NCI-H146 (cell line): ENCODE data around the gene EMSY.
A peak's percentile ranks its signal among the peaks of the same experiment; 100 is the strongest.
"Not testable (repeated sequence)": the region's sequence is repeated elsewhere in the genome, so short reads cannot be mapped to it uniquely, and the experiment has no call there.

Experiments
- DNase-seq: peaks from one replicate; lab custom pipeline; 2025; lab: John Stamatoyannopoulos, UW

Gene EMSY

GRCh38 chr11:76444384-76445120 is at the start of gene EMSY:
Gene EMSY (plus strand): TSS chr11:76445018. CDS start chr11:76446939, 1,921 bp downstream.
- peak; percentile 99 for DNase-seq

GRCh38 chr11:76395296-76395695 is 49.5 kb upstream of the EMSY start:
- DNase-seq: no peak

GRCh38 chr11:76397383-76397782 is 47.4 kb upstream of the EMSY start:
- no peak for DNase-seq

GRCh38 chr11:76400967-76401366 is 43.9 kb upstream of the EMSY start:
- no peak for DNase-seq

GRCh38 chr11:76401484-76401883 is 43.3 kb upstream of the EMSY start:
- DNase-seq: not testable (repeated sequence)

GRCh38 chr11:76406359-76406758 is 38.5 kb upstream of the EMSY start:
- DNase-seq: no peak

- DNase-seq: peak; percentile 22
Observed at GRCh38 chr11:76408171-76408965, 36.5 kb upstream of the EMSY start.

- DNase-seq: no peak
Observed at GRCh38 chr11:76410851-76411357, 33.9 kb upstream of the EMSY start.

GRCh38 chr11:76415073-76415472 is 29.7 kb upstream of the EMSY start:
- no peak for DNase-seq

GRCh38 chr11:76419896-76420295 is 24.9 kb upstream of the EMSY start:
- peak; percentile 16 for DNase-seq

- DNase-seq: no peak
Observed at GRCh38 chr11:76424379-76424778, 20.4 kb upstream of the EMSY start.

- no peak for DNase-seq
Observed at GRCh38 chr11:76424891-76425290, 19.9 kb upstream of the EMSY start.

GRCh38 chr11:76426660-76427059 is 18.2 kb upstream of the EMSY start:
- DNase-seq: no peak

- DNase-seq: no peak
Observed at GRCh38 chr11:76436020-76436419, 8.8 kb upstream of the EMSY start.

GRCh38 chr11:76443268-76443980 is 1.4 kb upstream of the EMSY start:
- no peak for DNase-seq

- DNase-seq: no peak
Observed at GRCh38 chr11:76444065-76444383, 794 bp upstream of the EMSY start.

- peak; percentile 87 for DNase-seq
Observed at GRCh38 chr11:76445121-76446084, 585 bp downstream of the EMSY start.

- no peak for DNase-seq
Observed at GRCh38 chr11:76448506-76448905, 3.7 kb downstream of the EMSY start.

GRCh38 chr11:76453248-76453647 is 8.4 kb downstream of the EMSY start:
- DNase-seq: no peak

- no peak for DNase-seq
Observed at GRCh38 chr11:76455331-76455730, 10.5 kb downstream of the EMSY start.

GRCh38 chr11:76455931-76456330 is 11.1 kb downstream of the EMSY start:
- DNase-seq: no peak
